Activated T-cell treated with anti-CD3 and anti-CD28 coated beads, Interleukin-2, amount 50 U/mL, for 72 hours (primary cell): Measurements from ENCODE around the gene ZNF746. TPM values are rescaled to one million over a fixed set of nuclear protein-coding genes. Genes with fewer than 3 reads are reported as not detected.
"Not testable (repeated sequence)": the region's sequence is repeated elsewhere in the genome, so short reads cannot be mapped to it uniquely, and the experiment has no call there.

Experiments
- ATAC-seq, 2 donors: fragments of 150-1000 bp; cut with Tn5 transposase; replicated peaks in 1 of 2; 2 replicates each; pipeline ENCODE4 v1.10.0; 2021; ENCODE audit warnings: moderate library complexity in 2 of 2, mild to moderate bottlenecking in 1 of 2
- DNase-seq, 2 donors: peaks; one replicate each; pipeline ENCODE4 v3.0.0; 2021 to 2022; ENCODE audit warnings: mixed read lengths in 1 of 2
- H3K27ac Mint-ChIP-seq: one replicate; pipeline ENCODE4 v1.8.0; 2022; ENCODE audit warnings: mild to moderate bottlenecking, moderate library complexity, mixed read lengths
- H3K27me3 Mint-ChIP-seq: one replicate; pipeline ENCODE4 v1.8.0; 2022; ENCODE audit warnings: low read depth, mixed read lengths
- H3K36me3 Mint-ChIP-seq, 2 donors: one replicate each; pipeline ENCODE4 v1.8.0; 2022; ENCODE audit warnings: mixed read lengths in 2 of 2, mild to moderate bottlenecking in 1 of 2; ENCODE audit not compliant: insufficient read depth in 2 of 2
- H3K4me1 Mint-ChIP-seq: one replicate; pipeline ENCODE4 v1.8.0; 2022; ENCODE audit warnings: low read depth, mixed read lengths
- H3K4me3 Mint-ChIP-seq, 2 donors: one replicate each; pipeline ENCODE4 v1.8.0; 2022; ENCODE audit warnings: mild to moderate bottlenecking in 2 of 2, mixed read lengths in 2 of 2, moderate library complexity in 2 of 2
- H3K9me3 Mint-ChIP-seq, 2 donors: one replicate each; pipeline ENCODE4 v1.8.0; 2022; ENCODE audit warnings: mixed read lengths in 2 of 2
- total RNA-seq, 2 donors: library from RNA; stranded (reverse); gene quantifications; one replicate each; pipeline ENCODE4 v1.2.3, GENCODE V29; 2022

ZNF746 gene
- total RNA-seq, 2 donors from 2014 or later, result 20.3 to 21.9 TPM

- Mint-ChIP-seq H3K36me3 (peaks cover 2 to 28% of the 10 kb centered on the region in 2 donors), H3K27ac (no peak overlapping the region), H3K4me1 (no peaks in the 10 kb centered on the region), H3K27me3 (no peaks in the 10 kb centered on the region), H3K9me3 (no peaks in the 10 kb centered on the region), H3K4me3 (no peak overlapping the region)
- ATAC-seq (no peak), DNase-seq (no peak)
Observed at GRCh38 chr7:149448961-149449360, 48.6 kb downstream of the ZNF746 start.

- DNase-seq, H3K27me3 Mint-ChIP-seq, H3K9me3 Mint-ChIP-seq, H3K4me3 Mint-ChIP-seq, H3K27ac Mint-ChIP-seq, ATAC-seq, H3K4me1 Mint-ChIP-seq: not testable (repeated sequence)
- peaks cover 2 to 28% of the 10 kb centered on the region in 2 donors for H3K36me3 Mint-ChIP-seq
Observed at GRCh38 chr7:149446026-149446425, 51.6 kb downstream of the ZNF746 start.

- DNase-seq, result no peak
- no peak for ATAC-seq
- no peak overlapping the region for H3K4me3 Mint-ChIP-seq
- peaks cover 2 to 16% of the 10 kb centered on the region in 2 donors for H3K36me3 Mint-ChIP-seq
- no peaks in the 10 kb centered on the region for H3K27me3 Mint-ChIP-seq
- no peaks in the 10 kb centered on the region for H3K9me3 Mint-ChIP-seq
- H3K27ac Mint-ChIP-seq, result peak overlapping the region; percentile 10
- H3K4me1 Mint-ChIP-seq, result peaks cover 10% of the 10 kb centered on the region
Observed at GRCh38 chr7:149444287-149444686, 53.3 kb downstream of the ZNF746 start.

GRCh38 chr7:149443523-149443922, 54.1 kb downstream of the ZNF746 start:
- no peak overlapping the region for H3K4me3 Mint-ChIP-seq
- DNase-seq (no peak), ATAC-seq (no peak)
- H3K27me3 Mint-ChIP-seq, result no peaks in the 10 kb centered on the region
- no peaks in the 10 kb centered on the region for H3K9me3 Mint-ChIP-seq
- peaks cover 10% of the 10 kb centered on the region for H3K4me1 Mint-ChIP-seq
- H3K27ac Mint-ChIP-seq, result no peak overlapping the region
- H3K36me3 Mint-ChIP-seq, result peaks cover 2 to 21% of the 10 kb centered on the region in 2 donors

GRCh38 chr7:149442924-149443323, 54.7 kb downstream of the ZNF746 start:
- Mint-ChIP-seq H3K4me3 (no peak overlapping the region), H3K36me3 (peaks cover 2 to 22% of the 10 kb centered on the region in 2 donors), H3K4me1 (peaks cover 10% of the 10 kb centered on the region), H3K27ac (no peak overlapping the region), H3K9me3 (no peaks in the 10 kb centered on the region), H3K27me3 (no peaks in the 10 kb centered on the region)
- ATAC-seq (no peak), DNase-seq (no peak)

- peaks cover 0 to 17% of the 10 kb centered on the region in 2 donors for H3K36me3 Mint-ChIP-seq
- ATAC-seq (peak; percentile 75 to 92), DNase-seq (no peak)
- peaks cover 10% of the 10 kb centered on the region for H3K4me1 Mint-ChIP-seq
- peak overlapping the region; percentile 57 for H3K27ac Mint-ChIP-seq
- H3K9me3 Mint-ChIP-seq, result no peaks in the 10 kb centered on the region
- H3K4me3 Mint-ChIP-seq, result no peak overlapping the region
- no peaks in the 10 kb centered on the region for H3K27me3 Mint-ChIP-seq
Observed at GRCh38 chr7:149440222-149440621, 57.4 kb downstream of the ZNF746 start.

- no peaks in the 10 kb centered on the region for H3K27me3 Mint-ChIP-seq
- no peak overlapping the region for H3K4me3 Mint-ChIP-seq
- DNase-seq, result no peak
- no peak for ATAC-seq
- H3K9me3 Mint-ChIP-seq, result no peaks in the 10 kb centered on the region
- peaks cover 8 to 18% of the 10 kb centered on the region in 2 donors for H3K36me3 Mint-ChIP-seq
- H3K4me1 Mint-ChIP-seq, result peaks cover 10% of the 10 kb centered on the region
- H3K27ac Mint-ChIP-seq, result no peak overlapping the region
Observed at GRCh38 chr7:149436358-149436757, 61.3 kb downstream of the ZNF746 start.

GRCh38 chr7:149433124-149433523, 64.5 kb downstream of the ZNF746 start:
- H3K4me3 Mint-ChIP-seq, result no peak overlapping the region
- H3K4me1 Mint-ChIP-seq, result no peaks in the 10 kb centered on the region
- DNase-seq (no peak), ATAC-seq (no peak)
- no peaks in the 10 kb centered on the region for H3K27me3 Mint-ChIP-seq
- peaks cover 8 to 15% of the 10 kb centered on the region in 2 donors for H3K36me3 Mint-ChIP-seq
- H3K9me3 Mint-ChIP-seq, result no peaks in the 10 kb centered on the region
- H3K27ac Mint-ChIP-seq, result no peak overlapping the region

GRCh38 chr7:149432121-149432691, 65.4 kb downstream of the ZNF746 start:
- Mint-ChIP-seq H3K4me3 (no peak overlapping the region), H3K4me1 (no peaks in the 10 kb centered on the region), H3K27ac (no peak overlapping the region), H3K9me3 (no peaks in the 10 kb centered on the region), H3K36me3 (peaks cover 8 to 14% of the 10 kb centered on the region in 2 donors), H3K27me3 (no peaks in the 10 kb centered on the region)
- DNase-seq (no peak), ATAC-seq (no peak)

GRCh38 chr7:149431486-149432120, 66.0 kb downstream of the ZNF746 start:
- ATAC-seq (no peak), DNase-seq (no peak)
- peaks cover 8 to 13% of the 10 kb centered on the region in 2 donors for H3K36me3 Mint-ChIP-seq
- no peak overlapping the region for H3K27ac Mint-ChIP-seq
- no peak overlapping the region for H3K4me3 Mint-ChIP-seq
- no peaks in the 10 kb centered on the region for H3K27me3 Mint-ChIP-seq
- no peaks in the 10 kb centered on the region for H3K9me3 Mint-ChIP-seq
- H3K4me1 Mint-ChIP-seq, result no peaks in the 10 kb centered on the region

- ATAC-seq (no peak), DNase-seq (no peak)
- Mint-ChIP-seq H3K4me1 (no peaks in the 10 kb centered on the region), H3K27me3 (no peaks in the 10 kb centered on the region), H3K9me3 (no peaks in the 10 kb centered on the region), H3K27ac (no peak overlapping the region), H3K4me3 (no peak overlapping the region), H3K36me3 (peaks cover 8 to 11% of the 10 kb centered on the region in 2 donors)
Observed at GRCh38 chr7:149430192-149430591, 67.4 kb downstream of the ZNF746 start.

GRCh38 chr7:149427893-149428292, 69.7 kb downstream of the ZNF746 start:
- Mint-ChIP-seq H3K4me1 (peaks cover 9% of the 10 kb centered on the region), H3K4me3 (no peak overlapping the region), H3K36me3 (peaks cover 2 to 6% of the 10 kb centered on the region in 2 donors), H3K27ac (no peak overlapping the region), H3K9me3 (no peaks in the 10 kb centered on the region), H3K27me3 (no peaks in the 10 kb centered on the region)
- no peak for DNase-seq
- ATAC-seq, result no peak

GRCh38 chr7:149427096-149427680, 70.4 kb downstream of the ZNF746 start:
- peaks cover 9% of the 10 kb centered on the region for H3K4me1 Mint-ChIP-seq
- no peaks in the 10 kb centered on the region for H3K9me3 Mint-ChIP-seq
- no peaks in the 10 kb centered on the region for H3K27me3 Mint-ChIP-seq
- H3K36me3 Mint-ChIP-seq, result peaks cover 0 to 4% of the 10 kb centered on the region in 2 donors
- H3K4me3 Mint-ChIP-seq, result no peak overlapping the region
- DNase-seq, result no peak
- H3K27ac Mint-ChIP-seq, result no peak overlapping the region
- ATAC-seq, result no peak
